Tibial nerve (tissue), 4 donors: ENCODE measurements around the gene EREG. TPM values are rescaled to one million over a fixed set of nuclear protein-coding genes. Genes with fewer than 3 reads are reported as not detected.

ENCODE experiments used
- DNase-seq, 2 donors: peaks; one replicate each; pipeline ENCODE4 v3.0.0-alpha.2; 2019; ENCODE audit warnings: low spot score in 2 of 2
- H3K27ac ChIP-seq, 4 donors: fragments of 200-600 bp; sonication (generic) in 3 of 4; one replicate each; pipeline ENCODE4 v1.5.1; 2017 to 2019; ENCODE audit warnings: mild to moderate bottlenecking in 1 of 4
- H3K27me3 ChIP-seq, 2 donors: fragments of 200-600 bp; sonication (generic) in 1 of 2; one replicate each; pipeline versions ENCODE4 v1.5.1 to v1.6.0; 2017 to 2019
- H3K36me3 ChIP-seq, 3 donors: fragments of 200-600 bp; sonication (generic); one replicate each; pipeline ENCODE4 v1.5.1; 2018 to 2019
- H3K4me1 ChIP-seq, 4 donors: fragments of 200-600 bp; sonication (generic) in 3 of 4; one replicate each; pipeline ENCODE4 v1.5.1; 2017 to 2019
- H3K4me3 ChIP-seq, 4 donors: fragments of 200-600 bp; sonication (generic) in 3 of 4; one replicate each; pipeline ENCODE4 v1.5.1; 2017 to 2019; ENCODE audit warnings: mild to moderate bottlenecking in 1 of 4, moderate library complexity in 1 of 4
- H3K9me3 ChIP-seq, 4 donors: fragments of 200-600 bp; sonication (generic) in 3 of 4; one replicate each; pipeline ENCODE4 v1.5.1; 2017 to 2019
- EP300 ChIP-seq, 2 donors: sonication (generic); formaldehyde crosslinking; IDR thresholded peaks; one replicate each; pipeline ENCODE4 v1.6.1; 2017; ENCODE audit warnings: antibody characterized with exemption in 2 of 2, mild to moderate bottlenecking in 1 of 2
- POLR2A ChIP-seq, 2 donors: fragments of 450-650 bp; IDR thresholded peaks; one replicate each; pipeline ENCODE4 v1.6.1; 2017; ENCODE audit warnings: antibody characterized with exemption in 2 of 2, mild to moderate bottlenecking in 2 of 2, moderate library complexity in 2 of 2
- WGBS, 2 donors: methylation state at CpG; one replicate each; pipeline ENCODE4 v1.1.5; 2018; 5-methylcytosine and 5-hydroxymethylcytosine counted together
- total RNA-seq, 4 donors: library from RNA; depleted of rRNA; stranded (reverse); fragments of >200 nt; gene quantifications; one replicate each; pipeline ENCODE4 v1.1.0, GENCODE V29; 2016
- TF ChIP-seq, protein P1 (sequence below), 5 experiments: fragments of 200-600 bp in 3 of 5; fragments of 450-650 bp in 2 of 5; sonication (generic) in 3 of 5; IDR thresholded peaks; one replicate each; pipeline ENCODE4 v1.5.1; 2016 to 2019; ENCODE audit warnings: antibody characterized with exemption in 5 of 5, mild to moderate bottlenecking in 3 of 5, moderate library complexity in 2 of 5

Gene EREG
- total RNA-seq, 4 donors from 2014 or later, result 0.20 to 0.21 TPM; not detected in 2

DNA sequence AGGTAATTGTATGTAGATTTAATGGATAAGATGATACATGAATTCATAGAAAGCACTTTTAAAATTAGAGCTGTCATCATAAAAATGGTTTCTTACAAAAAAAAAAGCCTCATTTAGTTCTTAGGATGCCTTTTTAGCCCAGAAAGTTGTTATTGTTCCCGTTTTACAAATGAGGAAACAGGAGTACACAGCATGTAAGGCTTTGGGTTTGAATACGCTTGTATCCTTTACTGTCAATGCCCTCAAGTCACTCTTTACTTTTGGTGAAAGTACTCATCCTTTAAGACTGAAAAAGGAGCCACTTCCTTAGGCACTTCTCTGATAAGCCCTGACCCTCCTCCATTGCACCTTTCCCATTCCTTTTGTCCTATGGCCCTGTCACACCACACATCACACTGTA is 4.9 kb downstream of the EREG start:
- H3K4me3 ChIP-seq, result no peak overlapping the region
- no peaks in the 10 kb centered on the region for H3K36me3 ChIP-seq
- H3K27me3 ChIP-seq, result peaks cover 0 to 26% of the 10 kb centered on the region in 2 donors
- no peaks in the 10 kb centered on the region for H3K9me3 ChIP-seq
- H3K4me1 ChIP-seq, result peaks cover 0 to 13% (median 3%) of the 10 kb centered on the region in 4 donors
- TF ChIP-seq, protein P1, sequence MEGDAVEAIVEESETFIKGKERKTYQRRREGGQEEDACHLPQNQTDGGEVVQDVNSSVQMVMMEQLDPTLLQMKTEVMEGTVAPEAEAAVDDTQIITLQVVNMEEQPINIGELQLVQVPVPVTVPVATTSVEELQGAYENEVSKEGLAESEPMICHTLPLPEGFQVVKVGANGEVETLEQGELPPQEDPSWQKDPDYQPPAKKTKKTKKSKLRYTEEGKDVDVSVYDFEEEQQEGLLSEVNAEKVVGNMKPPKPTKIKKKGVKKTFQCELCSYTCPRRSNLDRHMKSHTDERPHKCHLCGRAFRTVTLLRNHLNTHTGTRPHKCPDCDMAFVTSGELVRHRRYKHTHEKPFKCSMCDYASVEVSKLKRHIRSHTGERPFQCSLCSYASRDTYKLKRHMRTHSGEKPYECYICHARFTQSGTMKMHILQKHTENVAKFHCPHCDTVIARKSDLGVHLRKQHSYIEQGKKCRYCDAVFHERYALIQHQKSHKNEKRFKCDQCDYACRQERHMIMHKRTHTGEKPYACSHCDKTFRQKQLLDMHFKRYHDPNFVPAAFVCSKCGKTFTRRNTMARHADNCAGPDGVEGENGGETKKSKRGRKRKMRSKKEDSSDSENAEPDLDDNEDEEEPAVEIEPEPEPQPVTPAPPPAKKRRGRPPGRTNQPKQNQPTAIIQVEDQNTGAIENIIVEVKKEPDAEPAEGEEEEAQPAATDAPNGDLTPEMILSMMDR (IDR thresholded peaks at IDR 0.05), result no peak
- TF ChIP-seq EP300 (IDR thresholded peaks at IDR 0.05) (no peak), POLR2A (IDR thresholded peaks at IDR 0.05) (no peak)
- no peak for DNase-seq
- 73 to 80% methylated on average over 2 of the region's 2 CpGs for WGBS, 2 donors
- H3K27ac ChIP-seq, result no peak overlapping the region

DNA sequence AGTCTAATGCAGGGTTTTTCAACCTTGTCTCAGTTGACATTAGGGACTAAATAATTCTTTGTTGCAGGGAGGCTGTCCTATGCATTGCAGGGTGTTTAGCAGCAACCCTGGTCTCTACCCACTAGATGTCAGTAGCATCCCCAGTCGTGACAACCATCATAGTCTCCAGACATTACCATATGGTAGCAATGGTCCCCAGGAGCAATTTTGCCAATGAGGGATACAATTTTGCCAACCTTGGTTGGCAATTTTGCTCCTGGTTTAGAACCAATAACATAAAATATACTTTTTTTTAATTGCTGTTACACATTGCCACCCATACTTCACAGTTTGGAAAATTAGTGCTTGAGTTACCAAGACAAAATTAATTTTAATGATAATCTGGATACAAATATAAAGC is 6.0 kb downstream of the EREG start:
- Histone ChIP-seq H3K4me3 (no peak overlapping the region), H3K4me1 (peaks cover 0 to 3% (median 1%) of the 10 kb centered on the region in 4 donors), H3K36me3 (no peaks in the 10 kb centered on the region), H3K9me3 (no peaks in the 10 kb centered on the region), H3K27ac (no peak overlapping the region), H3K27me3 (peaks cover 0 to 15% of the 10 kb centered on the region in 2 donors)
- no peak for DNase-seq
- TF ChIP-seq, protein P1 (IDR thresholded peaks at IDR 0.05), result peak in 3 of 5 experiments; percentile 21 to 40 (median 31)
- TF ChIP-seq POLR2A (IDR thresholded peaks at IDR 0.05) (no peak), EP300 (IDR thresholded peaks at IDR 0.05) (no peak)
- whole genome bisulfite sequencing, 2 donors, result 5 to 13% methylated on average over 1 of the region's 1 CpG

DNA sequence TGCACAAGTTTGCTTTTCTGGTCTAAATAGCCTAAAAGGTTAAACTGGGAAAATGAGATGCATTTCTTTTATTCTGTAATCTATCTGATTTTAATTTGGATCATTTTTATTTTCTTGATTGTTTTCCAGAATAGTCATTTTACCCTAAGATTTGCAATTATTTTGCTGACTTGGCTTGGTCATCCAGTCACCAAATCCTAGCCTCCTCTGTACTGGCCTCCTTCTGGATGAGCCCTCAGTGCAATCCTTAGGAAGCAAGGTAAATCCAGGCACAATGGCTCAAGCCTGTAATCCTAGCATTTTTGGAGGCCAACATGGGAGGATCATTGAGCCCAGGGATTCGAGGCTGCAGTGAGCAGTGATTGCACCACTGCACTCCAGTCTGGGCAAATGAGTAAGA is 9.2 kb downstream of the EREG start:
- Histone ChIP-seq H3K36me3 (no peaks in the 10 kb centered on the region), H3K4me1 (no peaks in the 10 kb centered on the region), H3K27me3 (no peaks in the 10 kb centered on the region), H3K4me3 (no peak overlapping the region), H3K27ac (no peak overlapping the region), H3K9me3 (no peaks in the 10 kb centered on the region)
- DNase-seq, result no peak
- WGBS, 2 donors, result 80 to 88% methylated on average over 1 of the region's 1 CpG
- TF ChIP-seq POLR2A (IDR thresholded peaks at IDR 0.05) (no peak), EP300 (IDR thresholded peaks at IDR 0.05) (no peak)
- TF ChIP-seq, protein P1 (IDR thresholded peaks at IDR 0.05), result no peak

- no peaks in the 10 kb centered on the region for H3K4me1 ChIP-seq
- no peaks in the 10 kb centered on the region for H3K27me3 ChIP-seq
- no peak for TF ChIP-seq EP300 (IDR thresholded peaks at IDR 0.05)
- TF ChIP-seq POLR2A (IDR thresholded peaks at IDR 0.05), result no peak
- TF ChIP-seq, protein P1 (IDR thresholded peaks at IDR 0.05), result no peak
- WGBS, 2 donors, result 71 to 73% methylated on average over 10 of the region's 10 CpGs
- H3K9me3 ChIP-seq, result no peaks in the 10 kb centered on the region
- H3K27ac ChIP-seq, result no peak overlapping the region
- no peak for DNase-seq
- H3K36me3 ChIP-seq, result no peaks in the 10 kb centered on the region
- no peak overlapping the region for H3K4me3 ChIP-seq
Observed at GRCh38 chr4:74374561-74375327, 9.8 kb downstream of the EREG start.

DNA sequence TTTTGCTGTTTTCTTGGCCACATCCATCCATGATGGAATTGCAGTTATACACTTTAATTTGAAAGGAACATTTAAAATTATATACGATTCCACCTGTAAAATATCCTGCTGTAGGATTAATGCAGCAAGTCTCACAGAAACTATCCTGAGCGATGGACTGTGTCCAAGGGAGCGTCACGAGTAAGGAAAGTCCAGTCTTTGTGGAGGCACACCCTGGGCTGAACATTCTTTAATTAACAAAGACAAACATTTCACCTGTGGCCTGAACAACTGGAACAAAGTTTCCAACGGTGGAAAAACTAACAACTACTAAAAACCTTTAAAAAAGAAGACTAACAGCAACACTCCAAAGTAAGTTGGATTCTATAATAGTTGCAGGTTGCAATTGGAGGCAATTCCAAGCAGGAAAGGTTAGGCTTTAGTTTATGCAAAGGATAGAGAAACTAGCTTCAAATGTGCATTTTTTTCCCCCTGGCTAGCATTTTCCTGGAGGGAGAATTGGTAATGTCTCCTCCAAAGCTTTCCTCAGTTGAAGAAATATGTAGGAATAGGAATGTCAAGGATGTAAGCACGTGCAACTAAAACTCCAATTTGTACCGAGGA is 11.0 kb downstream of the EREG start:
- no peak overlapping the region for H3K27ac ChIP-seq
- H3K4me1 ChIP-seq, result no peaks in the 10 kb centered on the region
- H3K36me3 ChIP-seq, result no peaks in the 10 kb centered on the region
- 64 to 70% methylated on average over 7 of the region's 7 CpGs for WGBS, 2 donors
- no peaks in the 10 kb centered on the region for H3K9me3 ChIP-seq
- TF ChIP-seq, protein P1 (IDR thresholded peaks at IDR 0.05), result no peak
- TF ChIP-seq EP300 (IDR thresholded peaks at IDR 0.05), result no peak
- no peak for TF ChIP-seq POLR2A (IDR thresholded peaks at IDR 0.05)
- no peak for DNase-seq
- H3K27me3 ChIP-seq, result no peaks in the 10 kb centered on the region
- no peak overlapping the region for H3K4me3 ChIP-seq
